ENCODE measurements around the gene EHD1. TPM values are rescaled to one million over a fixed set of nuclear protein-coding genes. Genes with fewer than 3 reads are reported as not detected.

Gene EHD1
- total and polyA plus RNA-seq, 9 of the 15 experiments (the other 6 are each of a cell fraction or from before 2014, with no cell fraction given): 0.46 to 65.0 (median 16.4) TPM

DNA sequence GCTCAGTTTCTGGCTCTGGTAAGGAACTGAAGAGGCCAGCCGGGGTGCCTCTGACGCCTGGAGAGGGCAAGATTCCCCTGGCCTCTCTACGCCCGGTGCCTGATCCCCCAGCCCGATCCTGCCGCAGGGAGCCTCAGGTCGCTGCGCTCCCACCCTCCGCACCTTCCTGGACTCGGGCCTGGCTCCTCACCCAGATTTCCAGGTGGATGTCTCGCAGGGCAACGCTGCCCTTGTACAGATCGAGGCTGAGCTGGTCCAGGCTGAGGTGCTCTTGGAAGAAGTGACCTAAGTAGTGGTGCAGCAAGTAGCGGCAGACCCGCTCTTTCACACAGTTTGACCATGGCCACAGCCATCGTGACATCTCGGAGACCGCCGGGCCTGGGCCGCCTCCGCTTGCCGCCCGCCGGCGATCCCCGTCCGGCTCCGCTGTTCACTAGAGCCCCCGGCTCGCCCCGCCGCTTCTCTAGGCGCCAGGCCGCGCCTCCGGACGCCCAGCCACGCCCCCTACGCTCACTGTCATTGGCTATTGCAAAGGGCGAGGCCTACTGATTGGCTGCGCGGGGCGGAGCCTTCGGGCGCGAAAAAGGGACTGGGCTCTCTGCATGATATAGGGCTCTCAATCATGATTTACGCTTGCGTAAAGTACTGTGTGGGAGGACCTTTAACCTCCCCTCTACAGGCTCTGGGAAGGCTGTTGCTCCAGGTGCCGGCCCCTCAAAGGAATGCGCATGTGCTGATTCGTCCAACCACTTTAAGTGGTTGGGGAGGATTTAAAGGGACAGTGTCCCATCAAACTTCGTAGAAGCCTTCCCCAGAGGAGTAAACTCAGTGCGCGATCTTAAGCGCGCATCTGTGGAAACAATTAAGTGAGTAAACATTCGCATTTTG, 38.6 kb upstream of the EHD1 start, which contains the start of gene ATG2A (continued):
- TF ChIP-seq NR2C2 (CRISPR knock-in tag; IDR thresholded peaks at IDR 0.05): peak; percentile 67; the same call in 1 of the 2 replicates
- peak; percentile 97 for TF ChIP-seq NR2C2 (tag; IDR thresholded peaks at IDR 0.05)
- TF ChIP-seq FOS (IDR thresholded peaks at IDR 0.05; ENCODE audit: extremely low read depth, insufficient read length): peak; percentile 79
- TF ChIP-seq, protein P1, sequence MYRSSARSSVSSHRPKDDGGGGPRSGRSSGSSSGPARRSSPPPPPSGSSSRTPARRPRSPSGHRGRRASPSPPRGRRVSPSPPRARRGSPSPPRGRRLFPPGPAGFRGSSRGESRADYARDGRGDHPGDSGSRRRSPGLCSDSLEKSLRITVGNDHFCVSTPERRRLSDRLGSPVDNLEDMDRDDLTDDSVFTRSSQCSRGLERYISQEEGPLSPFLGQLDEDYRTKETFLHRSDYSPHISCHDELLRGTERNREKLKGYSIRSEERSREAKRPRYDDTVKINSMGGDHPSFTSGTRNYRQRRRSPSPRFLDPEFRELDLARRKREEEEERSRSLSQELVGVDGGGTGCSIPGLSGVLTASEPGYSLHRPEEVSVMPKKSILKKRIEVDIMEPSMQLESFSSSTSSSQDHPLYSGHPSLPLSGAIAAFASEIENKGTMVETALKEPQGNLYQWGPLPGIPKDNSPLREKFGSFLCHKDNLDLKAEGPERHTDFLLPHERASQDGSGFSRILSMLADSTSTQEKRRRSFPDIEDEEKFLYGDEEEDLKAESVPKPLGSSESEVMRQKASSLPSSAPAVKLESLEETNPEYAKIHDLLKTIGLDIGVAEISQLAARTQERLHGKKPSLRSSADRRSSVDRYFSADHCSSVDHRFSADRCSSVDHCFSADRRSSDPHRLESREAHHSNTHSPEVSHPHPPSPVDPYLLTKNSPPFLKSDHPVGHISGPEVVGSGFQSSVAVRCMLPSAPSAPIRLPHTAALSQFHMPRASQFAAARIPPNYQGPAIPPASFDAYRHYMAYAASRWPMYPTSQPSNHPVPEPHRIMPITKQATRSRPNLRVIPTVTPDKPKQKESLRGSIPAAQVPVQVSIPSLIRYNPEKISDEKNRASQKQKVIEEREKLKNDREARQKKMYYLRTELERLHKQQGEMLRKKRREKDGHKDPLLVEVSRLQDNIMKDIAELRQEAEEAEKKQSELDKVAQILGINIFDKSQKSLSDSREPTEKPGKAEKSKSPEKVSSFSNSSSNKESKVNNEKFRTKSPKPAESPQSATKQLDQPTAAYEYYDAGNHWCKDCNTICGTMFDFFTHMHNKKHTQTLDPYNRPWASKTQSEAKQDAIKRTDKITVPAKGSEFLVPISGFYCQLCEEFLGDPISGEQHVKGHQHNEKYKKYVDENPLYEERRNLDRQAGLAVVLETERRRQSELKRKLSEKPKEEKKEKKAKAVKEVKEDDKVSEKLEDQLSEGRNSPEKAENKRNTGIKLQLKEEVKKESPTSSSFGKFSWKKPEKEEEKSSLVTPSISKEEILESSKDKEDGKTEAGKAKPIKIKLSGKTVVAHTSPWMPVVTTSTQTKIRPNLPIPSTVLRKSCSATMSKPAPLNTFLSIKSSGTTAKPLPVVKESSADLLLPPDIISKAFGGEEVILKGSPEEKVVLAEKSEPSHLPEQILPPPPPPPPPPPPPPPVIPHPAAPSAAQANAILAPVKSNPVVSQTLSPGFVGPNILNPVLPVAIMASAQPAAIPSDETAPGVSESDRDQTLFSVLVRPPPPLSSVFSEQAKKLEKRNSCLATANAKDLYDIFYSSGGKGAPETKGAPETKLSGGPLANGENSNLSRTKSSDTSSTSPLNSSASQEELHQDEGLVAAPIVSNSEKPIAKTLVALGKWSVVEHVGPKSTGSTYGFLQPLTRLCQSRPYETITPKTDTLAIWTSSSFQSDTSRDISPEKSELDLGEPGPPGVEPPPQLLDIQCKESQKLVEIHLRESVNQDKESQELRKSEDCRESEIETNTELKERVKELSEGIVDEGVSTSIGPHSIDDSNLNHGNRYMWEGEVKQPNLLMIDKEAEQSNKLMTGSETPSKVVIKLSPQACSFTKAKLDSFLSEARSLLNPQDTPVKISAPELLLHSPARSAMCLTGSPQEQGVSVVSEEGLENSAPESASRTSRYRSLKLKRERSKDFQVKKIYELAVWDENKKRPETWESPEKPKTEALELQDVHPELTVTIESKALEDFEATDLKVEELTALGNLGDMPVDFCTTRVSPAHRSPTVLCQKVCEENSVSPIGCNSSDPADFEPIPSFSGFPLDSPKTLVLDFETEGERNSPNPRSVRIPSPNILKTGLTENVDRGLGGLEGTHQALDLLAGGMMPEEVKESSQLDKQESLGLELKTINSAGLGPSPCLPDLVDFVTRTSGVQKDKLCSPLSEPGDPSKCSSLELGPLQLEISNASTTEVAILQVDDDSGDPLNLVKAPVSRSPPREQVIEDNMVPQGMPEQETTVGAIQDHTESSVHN (IDR thresholded peaks at IDR 0.05; ENCODE audit: borderline replicate concordance in 1 of 2, low read depth in 1 of 2): no peak
- no peak for TF ChIP-seq CSDE1 (IDR thresholded peaks at IDR 0.05)
- TF ChIP-seq MYBL2 (IDR thresholded peaks at IDR 0.05; ENCODE audit: low read depth): no peak
- no peak for TF ChIP-seq MYBL2 (CRISPR knock-in tag; IDR thresholded peaks at IDR 0.05; ENCODE audit: borderline replicate concordance)
- no peak for TF ChIP-seq POU5F1 (IDR thresholded peaks at IDR 0.05; ENCODE audit: borderline replicate concordance, low read depth, low read length, partially characterized antibody)
- no peak for TF ChIP-seq SP2 (IDR thresholded peaks at IDR 0.05; ENCODE audit: extremely low read depth, low read depth, low read length, poor library complexity, severe bottlenecking)
- TF ChIP-seq ZNF134 (CRISPR knock-in tag; conservative IDR thresholded peaks at IDR 0.05): no peak
- TF ChIP-seq, protein P2, sequence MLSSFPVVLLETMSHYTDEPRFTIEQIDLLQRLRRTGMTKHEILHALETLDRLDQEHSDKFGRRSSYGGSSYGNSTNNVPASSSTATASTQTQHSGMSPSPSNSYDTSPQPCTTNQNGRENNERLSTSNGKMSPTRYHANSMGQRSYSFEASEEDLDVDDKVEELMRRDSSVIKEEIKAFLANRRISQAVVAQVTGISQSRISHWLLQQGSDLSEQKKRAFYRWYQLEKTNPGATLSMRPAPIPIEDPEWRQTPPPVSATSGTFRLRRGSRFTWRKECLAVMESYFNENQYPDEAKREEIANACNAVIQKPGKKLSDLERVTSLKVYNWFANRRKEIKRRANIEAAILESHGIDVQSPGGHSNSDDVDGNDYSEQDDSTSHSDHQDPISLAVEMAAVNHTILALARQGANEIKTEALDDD (IDR thresholded peaks at IDR 0.05): no peak
- no peak for TF ChIP-seq SLC30A9 (CRISPR knock-in tag; IDR thresholded peaks at IDR 0.05)
- TF ChIP-seq RFX7 (CRISPR knock-in tag; IDR thresholded peaks at IDR 0.05): no peak
- TF ChIP-seq ZBED1 (IDR thresholded peaks at IDR 0.05): no peak
- TF ChIP-seq, protein P3, sequence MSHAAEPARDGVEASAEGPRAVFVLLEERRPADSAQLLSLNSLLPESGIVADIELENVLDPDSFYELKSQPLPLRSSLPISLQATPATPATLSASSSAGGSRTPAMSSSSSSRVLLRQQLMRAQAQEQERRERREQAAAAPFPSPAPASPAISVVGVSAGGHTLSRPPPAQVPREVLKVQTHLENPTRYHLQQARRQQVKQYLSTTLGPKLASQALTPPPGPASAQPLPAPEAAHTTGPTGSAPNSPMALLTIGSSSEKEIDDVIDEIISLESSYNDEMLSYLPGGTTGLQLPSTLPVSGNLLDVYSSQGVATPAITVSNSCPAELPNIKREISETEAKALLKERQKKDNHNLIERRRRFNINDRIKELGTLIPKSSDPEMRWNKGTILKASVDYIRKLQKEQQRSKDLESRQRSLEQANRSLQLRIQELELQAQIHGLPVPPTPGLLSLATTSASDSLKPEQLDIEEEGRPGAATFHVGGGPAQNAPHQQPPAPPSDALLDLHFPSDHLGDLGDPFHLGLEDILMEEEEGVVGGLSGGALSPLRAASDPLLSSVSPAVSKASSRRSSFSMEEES (CRISPR knock-in tag; IDR thresholded peaks at IDR 0.05): no peak

All from K562 (cell line).